ENCODE measurements around the gene MYO5B.
A peak's percentile ranks its signal among the peaks of the same experiment; 100 is the strongest.

MYO5B gene

GRCh38 chr18:50061876-50062517, 132.9 kb downstream of the MYO5B start:
- no peak for DNase-seq

DNA sequence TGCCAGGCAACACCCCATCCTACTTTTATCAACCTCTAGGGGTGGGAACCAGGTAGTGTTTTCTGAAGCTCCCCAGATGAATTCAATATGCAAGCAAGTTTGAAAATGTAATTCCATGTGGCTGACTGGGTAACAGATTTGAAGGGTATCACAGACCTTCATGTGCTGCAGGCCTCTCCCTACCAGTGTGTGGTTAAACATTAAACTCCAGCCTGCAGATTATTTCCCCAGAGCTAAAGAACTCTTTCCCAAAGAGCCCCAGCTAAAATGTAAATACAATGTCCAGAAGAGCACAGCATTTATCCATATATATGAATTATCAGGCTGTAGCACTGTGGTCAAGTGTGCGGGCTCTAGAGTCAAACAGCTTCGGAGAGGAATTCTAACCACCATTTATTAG, 134.1 kb downstream of the MYO5B start:
- no peak for DNase-seq

GRCh38 chr18:50058731-50059130, 136.2 kb downstream of the MYO5B start:
- no peak for DNase-seq

GRCh38 chr18:50057009-50057408, 137.9 kb downstream of the MYO5B start:
- DNase-seq, result no peak

GRCh38 chr18:50056185-50056584, 138.8 kb downstream of the MYO5B start:
- DNase-seq, result peak; percentile 51

- DNase-seq, result no peak
Observed at GRCh38 chr18:50055488-50055887, 139.5 kb downstream of the MYO5B start.

DNA sequence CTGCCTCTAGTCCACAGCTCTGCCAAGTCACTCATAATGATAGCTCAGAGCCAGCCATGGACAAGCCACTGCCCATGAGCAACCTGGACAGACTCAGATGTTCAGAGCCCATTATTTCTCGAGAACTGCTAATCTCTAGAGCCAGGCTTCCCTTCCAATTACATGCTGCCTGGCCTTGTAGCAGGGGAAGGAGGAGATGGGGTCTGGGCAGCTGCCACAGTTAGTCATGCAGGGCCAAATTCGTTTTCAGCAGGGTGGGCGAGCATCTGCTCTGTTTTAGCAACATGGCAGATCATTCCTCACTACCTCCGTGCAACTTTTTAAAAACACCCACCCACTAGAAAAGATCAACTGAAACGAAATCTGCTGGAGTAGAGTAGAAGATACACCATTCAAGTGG, 141.8 kb downstream of the MYO5B start:
- no peak for DNase-seq

DNA sequence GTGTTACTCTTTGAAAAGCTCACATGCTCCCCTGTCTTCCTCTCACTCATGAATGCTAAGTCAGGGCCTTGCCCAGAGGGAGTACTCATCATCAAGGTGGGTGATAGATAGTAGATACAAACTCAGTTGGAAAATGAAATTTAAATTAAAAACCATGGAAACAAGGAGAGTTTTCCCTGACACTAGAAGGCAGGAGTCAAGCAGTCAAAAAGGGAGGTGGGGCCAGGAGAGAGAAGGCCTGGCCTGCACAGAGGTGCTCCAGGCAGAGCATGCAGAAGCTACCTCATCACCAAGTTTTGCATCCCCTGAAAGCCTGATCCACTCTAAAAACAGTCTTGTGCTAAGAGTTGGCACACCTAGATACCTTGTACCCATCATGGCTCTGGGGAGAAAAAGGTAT, 143.7 kb downstream of the MYO5B start:
- no peak for DNase-seq

DNA sequence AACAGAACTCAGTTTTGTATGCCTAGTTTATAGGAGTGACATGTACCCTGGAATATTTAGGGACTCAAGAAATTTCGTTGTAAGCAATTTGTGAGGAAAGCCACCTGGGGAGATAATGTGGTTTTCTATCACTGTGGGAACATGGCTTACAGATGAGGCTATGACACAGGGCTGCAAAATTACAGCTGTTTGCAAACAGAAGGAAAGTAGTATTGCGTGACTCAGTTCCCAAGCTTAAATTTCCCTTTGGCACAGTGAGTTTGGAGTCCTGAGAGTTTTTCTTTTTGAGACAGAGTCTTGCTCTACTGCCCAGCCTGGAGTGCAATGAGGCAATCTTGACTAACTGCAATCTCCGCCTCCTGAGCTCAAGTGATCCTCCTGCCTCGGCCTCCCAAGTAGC, 149.8 kb downstream of the MYO5B start:
- DNase-seq, result no peak

DNA sequence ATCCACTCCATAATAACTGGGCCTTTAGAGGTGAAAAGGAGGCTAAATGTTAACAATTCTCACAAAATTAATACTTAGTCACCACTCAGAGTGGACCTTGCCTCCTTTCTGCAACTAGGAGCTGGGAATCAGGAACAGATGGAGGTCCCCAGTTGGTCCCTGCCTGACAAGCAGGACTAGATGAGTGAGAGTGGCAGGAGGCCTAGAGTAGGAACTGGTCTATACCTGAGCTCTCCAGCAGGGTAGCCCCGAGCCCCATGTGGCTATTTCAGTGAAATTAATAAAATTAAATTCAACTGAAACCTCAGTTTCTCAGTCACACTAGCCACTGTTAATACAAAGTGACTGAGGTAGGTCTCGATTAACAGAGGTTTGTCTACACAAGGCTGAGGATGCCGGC, 150.5 kb downstream of the MYO5B start:
- no peak for DNase-seq

GRCh38 chr18:50042611-50043010, 152.3 kb downstream of the MYO5B start:
- no peak for DNase-seq

DNA sequence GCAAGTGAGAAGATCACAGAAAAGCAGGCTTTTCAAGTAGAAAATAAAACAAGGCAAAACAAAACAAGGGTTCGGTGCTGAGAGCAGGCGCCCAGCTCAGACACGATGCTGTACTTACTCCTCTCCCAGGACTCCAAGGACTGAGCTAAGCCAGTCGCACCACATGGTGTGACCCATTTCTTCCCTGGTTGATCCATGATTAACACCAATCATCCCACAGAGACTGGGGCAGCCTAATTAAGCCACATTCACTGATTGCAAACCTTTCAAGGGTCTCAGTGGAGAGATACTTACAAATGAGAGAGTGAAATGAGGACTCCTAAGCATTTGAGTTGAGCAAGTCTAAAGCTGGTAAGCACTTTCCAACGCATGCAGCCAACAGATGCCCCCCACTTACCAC, 155.2 kb downstream of the MYO5B start:
- no peak for DNase-seq

DNA sequence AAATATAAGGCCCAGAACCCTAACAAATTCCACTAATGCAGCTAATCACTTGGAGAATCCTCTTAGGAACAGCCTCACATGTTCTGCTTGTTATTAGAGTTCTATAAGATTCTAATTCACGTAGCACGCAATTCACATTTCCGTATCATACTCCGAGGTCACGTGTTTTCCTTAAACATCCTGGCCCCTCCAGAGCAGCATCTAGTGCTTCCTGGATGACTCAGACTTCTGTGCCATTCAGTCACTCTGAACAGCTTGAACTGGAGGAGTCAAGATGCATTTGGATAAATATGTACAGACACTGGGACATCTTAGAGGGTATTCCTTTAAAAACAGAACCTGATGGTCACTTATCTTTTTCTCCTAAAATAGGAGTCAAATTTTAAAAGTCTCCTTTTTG, 156.5 kb downstream of the MYO5B start:
- no peak for DNase-seq

GRCh38 chr18:50034029-50034428, 160.9 kb downstream of the MYO5B start:
- DNase-seq, result no peak

- no peak for DNase-seq
Observed at GRCh38 chr18:50033004-50033403, 161.9 kb downstream of the MYO5B start.

DNA sequence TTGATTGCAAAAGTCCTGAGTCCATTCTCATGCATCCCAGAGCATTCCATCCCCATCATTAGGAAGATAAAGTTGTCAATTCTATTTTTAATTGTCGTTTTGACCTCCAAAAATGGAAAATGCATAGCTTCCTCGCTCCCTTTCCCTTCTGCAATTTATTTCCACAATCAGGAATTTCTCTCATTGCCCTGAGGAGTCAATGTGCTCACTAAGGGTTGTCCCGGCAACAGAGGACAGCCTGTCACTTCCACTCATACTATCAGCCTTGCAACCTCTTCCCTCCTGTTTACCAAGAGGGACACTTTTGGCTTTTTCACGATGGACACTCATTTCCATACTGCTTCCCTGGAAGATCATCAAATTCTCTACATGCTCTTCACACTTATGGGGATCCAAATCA, 164.8 kb downstream of the MYO5B start:
- no peak for DNase-seq

DNA sequence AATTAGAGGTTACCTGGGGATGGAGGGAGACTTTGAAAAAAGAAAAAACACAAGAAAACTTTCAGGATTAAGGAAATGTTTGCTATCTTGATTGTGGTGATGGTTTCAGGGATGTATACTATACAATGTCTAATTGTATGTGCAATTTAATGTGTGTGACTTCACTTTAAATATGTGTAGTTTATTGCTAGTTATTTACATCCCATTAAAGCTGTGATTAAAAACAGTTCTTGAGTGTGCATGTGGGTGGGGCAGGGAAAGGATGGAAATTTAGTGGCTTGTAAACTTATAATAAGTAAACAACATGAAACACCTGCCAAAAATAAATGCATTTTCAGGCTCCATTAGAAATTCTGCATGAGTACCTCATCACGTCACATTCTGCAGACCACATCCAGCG, 167.0 kb downstream of the MYO5B start:
- DNase-seq, result no peak

- DNase-seq, result no peak
Observed at GRCh38 chr18:50024466-50024865, 170.5 kb downstream of the MYO5B start.

DNA sequence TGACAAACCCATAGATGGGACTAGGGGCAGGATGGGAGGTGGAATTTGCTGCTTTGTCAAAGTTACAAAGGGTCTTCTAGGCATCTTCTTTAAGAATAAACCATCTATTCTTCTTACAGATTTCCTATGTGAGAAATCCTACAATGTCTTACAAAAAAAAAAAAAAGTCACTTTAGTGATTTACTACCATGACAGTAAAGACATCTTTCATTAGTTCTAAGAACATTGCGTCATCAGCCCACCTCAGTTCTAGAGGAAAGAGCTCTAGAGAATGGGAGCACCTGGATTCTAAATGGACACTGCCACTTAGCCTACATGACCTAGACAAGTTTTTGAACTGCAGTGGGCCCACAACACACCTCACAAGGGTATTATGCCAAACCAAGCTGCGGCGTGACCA, 172.0 kb downstream of the MYO5B start:
- no peak for DNase-seq

GRCh38 chr18:50014606-50015005, 180.3 kb downstream of the MYO5B start:
- peak; percentile 32 for DNase-seq

- no peak for DNase-seq
Observed at GRCh38 chr18:50013363-50014138, 181.4 kb downstream of the MYO5B start.

- DNase-seq, result no peak
Observed at GRCh38 chr18:50011813-50012435, 183.0 kb downstream of the MYO5B start.

- DNase-seq, result peak; percentile 54
Observed at GRCh38 chr18:50009773-50010335, 185.1 kb downstream of the MYO5B start.

DNA sequence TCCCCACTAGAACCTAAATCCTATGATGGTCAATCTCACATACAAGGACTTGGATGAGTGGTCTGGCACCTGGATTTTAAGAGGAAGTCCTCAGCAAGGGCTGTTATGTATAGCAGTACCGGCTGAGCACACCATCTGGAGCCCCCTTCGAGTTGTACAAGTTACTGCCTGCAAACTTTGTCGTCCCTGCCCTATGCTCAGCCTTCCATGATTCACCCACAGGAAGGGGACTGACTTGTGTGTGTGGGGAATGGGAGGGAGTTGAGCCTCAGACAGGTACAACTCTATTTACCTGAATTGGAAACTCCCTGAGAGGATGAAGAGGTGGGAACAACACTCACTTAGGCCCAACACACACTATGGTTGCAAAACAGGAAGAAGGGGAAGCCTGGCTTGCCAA, 186.6 kb downstream of the MYO5B start:
- no peak for DNase-seq

All from retina (tissue), 1 donor.